ENCODE data around the gene AKAP13. TPM values are rescaled to one million over a fixed set of nuclear protein-coding genes. Genes with fewer than 3 reads are reported as not detected.

Gene AKAP13
- total RNA-seq, 3 donors from 2014 or later: 198 to 331 (median 259) TPM

- no peak for DNase-seq (ENCODE audit: low spot score in 2 of 2)
- no peaks in the 10 kb centered on the region for H3K36me3 ChIP-seq
- H3K4me1 ChIP-seq: peaks cover 0 to 5% of the 10 kb centered on the region in 2 donors
- intact Hi-C loops (cut with DNase I; ENCODE audit: low total_unique reads): no loop called here
- no peaks in the 10 kb centered on the region for H3K9me3 ChIP-seq
- TF ChIP-seq POLR2AphosphoS5 (IDR thresholded peaks at IDR 0.05) (no peak), CTCF (IDR thresholded peaks at IDR 0.05) (no peak), POLR2A (IDR thresholded peaks at IDR 0.05) (no peak)
- no peak overlapping the region for H3K4me3 ChIP-seq
- H3K27me3 ChIP-seq: no peaks in the 10 kb centered on the region
- H3K27ac ChIP-seq: peak overlapping the region; percentile 24 to 37
Observed at GRCh38 chr15:85587707-85588411, 207.5 kb downstream of the AKAP13 start.

- Histone ChIP-seq H3K4me3 (no peak overlapping the region), H3K9me3 (no peaks in the 10 kb centered on the region), H3K27me3 (no peaks in the 10 kb centered on the region), H3K4me1 (peaks cover 0 to 5% of the 10 kb centered on the region in 2 donors), H3K36me3 (no peaks in the 10 kb centered on the region), H3K27ac (peak overlapping the region in 1 of 2 donors; percentile 37)
- no peak for DNase-seq (ENCODE audit: low spot score in 2 of 2)
- intact Hi-C loops (cut with DNase I; ENCODE audit: low total_unique reads): no loop called here
- TF ChIP-seq POLR2AphosphoS5 (IDR thresholded peaks at IDR 0.05) (no peak), CTCF (IDR thresholded peaks at IDR 0.05) (no peak), POLR2A (IDR thresholded peaks at IDR 0.05) (no peak)
Observed at GRCh38 chr15:85588677-85589076, 208.3 kb downstream of the AKAP13 start.

- TF ChIP-seq CTCF (IDR thresholded peaks at IDR 0.05) (no peak), POLR2A (IDR thresholded peaks at IDR 0.05) (no peak), POLR2AphosphoS5 (IDR thresholded peaks at IDR 0.05) (no peak)
- H3K27ac ChIP-seq: peak overlapping the region in 1 of 2 donors; percentile 34
- no peak for DNase-seq (ENCODE audit: low spot score in 2 of 2)
- peaks cover 0 to 5% of the 10 kb centered on the region in 2 donors for H3K4me1 ChIP-seq
- H3K27me3 ChIP-seq: no peaks in the 10 kb centered on the region
- H3K36me3 ChIP-seq: no peaks in the 10 kb centered on the region
- H3K9me3 ChIP-seq: no peaks in the 10 kb centered on the region
- intact Hi-C loops (cut with DNase I; ENCODE audit: low total_unique reads): no loop called here
- no peak overlapping the region for H3K4me3 ChIP-seq
Observed at GRCh38 chr15:85589851-85590250, 209.4 kb downstream of the AKAP13 start.

- intact Hi-C loops (cut with DNase I; ENCODE audit: low total_unique reads): no loop called here
- H3K27ac ChIP-seq: peak overlapping the region in 1 of 2 donors; percentile 63
- DNase-seq (ENCODE audit: low spot score in 2 of 2): no peak
- H3K4me1 ChIP-seq: peaks cover 0 to 5% of the 10 kb centered on the region in 2 donors
- TF ChIP-seq CTCF (IDR thresholded peaks at IDR 0.05): no peak
- TF ChIP-seq POLR2AphosphoS5 (IDR thresholded peaks at IDR 0.05): no peak
- no peak for TF ChIP-seq POLR2A (IDR thresholded peaks at IDR 0.05)
- H3K27me3 ChIP-seq: no peaks in the 10 kb centered on the region
- no peaks in the 10 kb centered on the region for H3K36me3 ChIP-seq
- no peak overlapping the region for H3K4me3 ChIP-seq
- H3K9me3 ChIP-seq: no peaks in the 10 kb centered on the region
Observed at GRCh38 chr15:85591622-85592021, 211.2 kb downstream of the AKAP13 start.

GRCh38 chr15:85592148-85592547 is 211.7 kb downstream of the AKAP13 start:
- Histone ChIP-seq H3K4me3 (no peak overlapping the region), H3K36me3 (no peaks in the 10 kb centered on the region), H3K27me3 (no peaks in the 10 kb centered on the region), H3K4me1 (peaks cover 0 to 5% of the 10 kb centered on the region in 2 donors), H3K9me3 (no peaks in the 10 kb centered on the region), H3K27ac (peak overlapping the region in 1 of 2 donors; percentile 63)
- TF ChIP-seq POLR2A (IDR thresholded peaks at IDR 0.05) (no peak), POLR2AphosphoS5 (IDR thresholded peaks at IDR 0.05) (no peak), CTCF (IDR thresholded peaks at IDR 0.05) (no peak)
- DNase-seq (ENCODE audit: low spot score in 2 of 2): no peak
- intact Hi-C loops (cut with DNase I; ENCODE audit: low total_unique reads): no loop called here

Measured in breast epithelium (tissue), 4 donors.